HG03520 (cell line): ENCODE data around the gene MTMR10.

Source experiments
- ATAC-seq: cut with Tn5 transposase; IDR thresholded peaks from one replicate; pipeline ENCODE4 v1.9.1; 2021; ENCODE audit warnings: mild to moderate bottlenecking, moderate library complexity; ENCODE audit not compliant: unreplicated experiment

Gene MTMR10

DNA sequence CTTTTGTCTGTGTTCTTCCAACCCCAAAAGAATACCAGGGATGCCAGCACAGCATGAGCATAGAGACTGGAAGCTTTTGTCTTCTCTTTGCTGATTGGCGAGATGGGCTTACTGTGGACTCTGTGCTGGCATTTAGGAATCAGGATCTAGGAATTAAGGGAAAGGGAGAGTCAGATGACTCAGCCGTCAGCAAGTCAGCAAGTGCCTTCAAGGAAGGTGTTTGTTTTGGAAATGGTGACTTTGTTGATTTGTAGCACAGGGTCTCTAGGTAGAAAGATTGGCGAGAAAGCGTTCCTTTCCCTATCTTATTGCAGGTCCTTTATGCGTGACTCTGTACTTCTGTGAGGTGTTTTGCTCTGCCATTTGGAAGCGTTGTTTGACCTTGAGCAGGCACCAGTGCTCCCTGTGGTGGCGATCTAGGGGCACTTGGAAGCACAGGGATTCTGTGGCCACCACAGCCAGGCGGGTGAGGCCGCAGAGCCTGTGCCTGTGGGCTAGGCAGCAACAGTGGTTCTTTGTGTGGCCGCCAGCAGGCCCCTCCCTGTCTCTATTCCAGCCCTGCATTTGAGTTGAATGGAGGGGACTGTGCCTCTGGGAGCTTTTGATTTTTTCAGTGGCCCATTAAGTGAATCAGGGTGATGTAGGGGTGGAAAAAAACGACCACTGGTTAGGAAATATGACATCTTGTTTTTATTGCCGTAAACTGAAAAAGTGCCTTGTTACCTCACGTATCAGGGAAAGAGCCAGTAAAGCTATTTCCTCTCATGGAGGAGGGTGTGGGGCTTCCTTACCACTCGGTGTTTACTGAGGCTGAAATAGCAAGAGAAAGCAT is 68.7 kb downstream of the MTMR10 start:
- ATAC-seq: no peak

DNA sequence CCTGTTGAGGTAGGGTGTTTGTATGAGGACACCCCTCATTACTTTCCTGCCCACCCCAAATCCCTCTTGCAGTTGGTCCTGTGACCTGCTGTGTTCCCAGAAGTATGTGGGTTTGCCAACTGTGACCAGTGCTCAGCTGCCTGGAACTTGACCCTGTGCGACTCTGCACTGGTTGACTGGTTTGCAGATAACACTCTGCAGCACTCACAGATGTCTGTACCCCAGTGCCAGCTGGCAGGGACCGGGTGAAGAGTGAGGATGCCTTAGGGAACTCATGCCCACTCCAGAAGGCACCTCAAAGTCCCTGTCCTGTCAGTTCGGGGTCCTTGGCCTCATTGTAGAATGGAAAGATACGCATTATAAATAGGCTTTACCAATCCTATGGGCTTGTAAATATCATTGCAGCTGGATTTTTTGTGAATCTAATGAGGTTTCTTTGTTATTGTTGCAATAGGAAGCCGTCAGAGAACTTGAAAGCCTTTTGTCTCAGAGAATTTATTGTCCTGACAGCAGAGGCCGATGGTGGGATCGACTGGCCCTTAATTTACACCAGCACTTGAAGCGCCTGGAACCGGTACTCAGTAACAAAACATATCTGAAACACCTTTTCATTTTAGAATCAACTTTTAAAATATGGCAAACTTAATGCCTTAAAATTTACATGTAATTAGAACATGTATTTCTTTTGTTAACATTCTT is 69.5 kb downstream of the MTMR10 start:
- no peak for ATAC-seq

DNA sequence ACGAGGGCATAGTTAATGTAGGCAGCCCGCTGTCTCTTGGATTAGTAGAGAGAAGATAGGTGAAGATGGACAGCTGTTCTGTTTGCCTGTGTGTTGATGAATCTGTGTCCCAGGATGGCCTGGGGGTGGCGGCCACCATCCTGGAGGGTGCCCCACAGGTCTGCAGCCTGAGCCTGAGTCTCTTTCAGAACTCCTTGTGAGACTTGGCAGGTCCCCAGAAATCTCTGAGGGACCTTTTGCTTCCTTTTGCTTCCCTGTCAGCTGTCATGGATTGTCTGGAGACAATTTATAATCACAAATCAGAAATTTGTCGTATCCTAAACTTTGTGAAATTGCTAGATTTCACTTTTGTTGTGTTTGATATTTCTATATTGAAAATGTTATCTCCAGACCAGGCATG is 70.3 kb downstream of the MTMR10 start:
- ATAC-seq: no peak

GRCh38 chr15:30919877-30920550 is 71.4 kb downstream of the MTMR10 start:
- no peak for ATAC-seq

DNA sequence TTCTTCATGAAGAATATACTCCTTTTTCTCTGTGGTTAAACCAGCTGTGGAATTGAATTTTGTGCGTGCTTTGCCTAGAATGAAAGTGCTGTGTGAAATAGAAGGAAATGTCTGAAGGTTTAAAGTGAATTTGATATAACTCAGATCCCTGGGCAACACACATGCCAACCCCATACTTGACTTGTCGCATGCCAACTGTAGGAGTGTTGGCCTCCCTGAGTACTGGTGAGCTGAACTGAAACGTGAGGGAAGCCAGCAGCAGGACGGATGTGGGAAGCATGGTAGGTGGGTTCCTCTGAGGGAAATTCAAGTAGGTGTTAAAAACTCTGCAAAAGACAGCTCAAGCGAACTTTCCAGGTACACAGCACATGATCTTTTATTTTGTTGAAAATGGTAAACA is 73.1 kb downstream of the MTMR10 start:
- ATAC-seq: no peak

DNA sequence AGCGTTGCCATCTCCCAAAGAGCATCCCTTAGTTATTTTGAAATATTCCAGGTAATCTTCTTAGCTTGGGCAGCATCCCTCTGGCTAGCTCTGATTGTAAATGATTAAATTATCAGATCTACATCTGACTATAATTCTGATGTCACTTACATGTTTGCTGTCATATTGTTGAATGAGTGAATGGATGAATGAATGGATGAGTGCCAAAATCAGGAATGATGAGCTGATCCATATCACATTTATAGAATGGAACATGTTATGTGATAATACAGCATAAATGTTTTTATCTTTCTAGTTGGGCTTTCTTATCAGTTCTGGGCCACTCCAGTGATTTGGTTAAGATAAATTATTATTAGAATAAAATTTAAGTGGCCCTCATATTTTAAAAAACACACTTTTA is 73.8 kb downstream of the MTMR10 start:
- no peak for ATAC-seq

DNA sequence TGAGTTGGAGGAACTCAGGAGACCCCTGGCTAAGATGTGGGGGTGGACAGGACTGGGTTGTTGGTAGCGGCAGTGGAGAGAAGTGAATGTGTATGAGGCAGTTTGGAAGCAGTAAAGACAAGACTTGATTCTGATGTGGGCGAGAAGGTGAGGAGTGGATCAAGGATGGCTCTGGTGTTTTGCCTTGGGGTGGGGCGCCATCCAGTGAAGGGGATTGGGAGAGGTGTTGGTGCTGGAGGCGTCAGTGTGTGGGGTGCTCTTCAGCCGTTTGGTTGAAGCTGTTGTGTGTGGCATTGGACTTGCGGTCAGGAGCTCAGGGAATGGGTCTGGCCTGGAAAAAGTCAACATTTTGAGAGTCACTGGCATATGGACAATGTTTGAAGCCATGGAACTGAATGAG is 74.4 kb downstream of the MTMR10 start:
- ATAC-seq: no peak

- no peak for ATAC-seq
Measured at GRCh38 chr15:30913761-30914160, 77.7 kb downstream of the MTMR10 start.

- ATAC-seq: no peak
Measured at GRCh38 chr15:30906366-30906765, 85.1 kb downstream of the MTMR10 start.

GRCh38 chr15:30905821-30906220 is 85.6 kb downstream of the MTMR10 start:
- no peak for ATAC-seq

DNA sequence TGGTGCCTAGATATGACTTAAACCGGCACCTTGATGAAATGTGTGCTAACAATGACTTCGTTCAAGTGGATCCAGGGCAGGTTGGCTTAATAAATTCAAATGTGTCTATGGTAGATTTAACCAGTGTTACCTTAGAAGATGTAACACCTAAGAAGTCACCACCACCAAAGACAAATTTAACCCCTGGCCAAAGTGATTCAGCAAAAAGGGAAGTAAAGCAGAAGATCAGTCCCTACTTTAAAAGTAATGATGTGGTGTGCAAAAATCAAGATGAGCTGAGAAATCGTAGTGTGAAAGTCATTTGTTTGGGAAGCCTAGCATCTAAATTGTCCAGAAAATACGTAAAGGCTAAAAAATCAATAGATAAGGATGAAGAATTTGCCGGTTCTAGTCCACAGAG is 86.6 kb downstream of the MTMR10 start:
- ATAC-seq: no peak

DNA sequence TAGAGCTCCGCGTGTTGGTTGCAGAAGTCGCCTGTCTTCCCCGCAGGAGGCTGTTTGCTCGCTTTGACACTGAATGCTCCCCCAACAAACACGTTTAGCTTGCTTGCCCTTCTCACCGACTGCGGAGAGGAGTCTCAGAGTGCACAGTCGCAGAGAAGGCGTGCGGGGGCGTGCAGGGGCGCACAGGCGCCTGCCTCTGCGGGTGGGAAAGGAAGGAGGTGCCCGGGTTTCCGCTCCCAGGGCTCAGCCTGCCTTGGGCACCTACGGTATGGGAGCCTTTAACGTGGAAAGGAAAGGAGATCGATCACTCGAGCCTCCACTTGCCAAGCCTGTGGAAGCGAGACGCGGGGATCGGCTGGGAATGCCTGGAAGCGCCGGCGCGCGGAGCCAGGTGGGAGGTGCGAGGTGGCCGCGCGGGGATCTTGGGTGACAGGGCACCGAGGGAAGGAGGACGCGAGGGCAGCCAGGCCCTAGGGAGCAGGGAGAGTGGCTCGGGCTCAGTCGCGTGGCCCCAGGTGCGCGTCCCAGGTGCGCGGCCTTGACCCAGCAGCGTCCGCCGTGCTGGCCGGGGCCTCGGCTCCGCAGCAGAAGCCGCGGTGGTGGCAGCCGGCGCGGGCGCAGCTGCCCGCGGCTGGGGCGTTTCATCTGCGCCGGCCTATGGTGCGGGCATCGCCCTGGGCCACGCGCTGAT is 87.8 kb downstream of the MTMR10 start, which contains the start of gene FAN1:
Gene FAN1 (plus strand): TSS at position 419 of the 691 bp plus-strand sequence. CDS start 749 bp downstream, outside the sequence.
- ATAC-seq: peak; percentile 83

DNA sequence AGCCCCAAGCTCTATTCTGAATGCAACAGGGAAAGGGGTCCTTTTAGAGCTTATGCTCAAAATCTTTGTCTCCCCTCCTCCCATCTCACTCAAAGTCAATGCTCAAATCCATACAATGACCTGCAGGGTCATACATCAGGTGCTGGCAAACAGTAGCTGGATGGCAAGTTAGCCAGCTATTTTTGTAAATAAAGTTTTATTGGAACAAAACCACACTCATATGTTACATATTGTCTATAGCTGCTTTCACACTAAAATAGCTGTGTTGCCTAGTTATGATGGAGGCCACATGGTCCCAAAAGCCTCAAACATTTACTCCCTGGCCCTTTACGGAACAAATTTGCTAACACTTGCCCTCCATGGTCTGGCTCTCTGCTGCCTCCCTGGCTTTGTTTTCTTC is 89.5 kb downstream of the MTMR10 start:
- no peak for ATAC-seq

DNA sequence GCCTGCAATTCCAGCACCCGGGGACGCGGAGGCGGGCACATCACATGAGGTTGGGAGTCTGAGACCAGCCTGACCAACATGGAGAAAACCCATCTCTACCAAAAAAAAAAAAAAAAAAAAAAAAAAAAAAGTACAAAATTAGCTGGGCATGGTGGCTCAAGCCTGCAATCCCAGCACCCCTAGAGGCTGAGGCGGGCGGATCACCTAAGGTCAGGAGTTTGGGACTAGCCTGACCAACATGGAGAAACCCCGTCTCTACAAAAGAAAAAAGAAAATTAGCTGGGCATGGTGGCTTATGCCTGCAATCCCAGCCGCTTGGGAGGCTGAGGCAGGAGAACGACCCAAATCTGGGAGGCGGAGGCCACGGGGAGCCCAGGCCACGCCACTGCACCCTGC is 95.2 kb downstream of the MTMR10 start:
- ATAC-seq: no peak

- ATAC-seq: no peak
Measured at GRCh38 chr15:30895461-30896210, 95.8 kb downstream of the MTMR10 start.

DNA sequence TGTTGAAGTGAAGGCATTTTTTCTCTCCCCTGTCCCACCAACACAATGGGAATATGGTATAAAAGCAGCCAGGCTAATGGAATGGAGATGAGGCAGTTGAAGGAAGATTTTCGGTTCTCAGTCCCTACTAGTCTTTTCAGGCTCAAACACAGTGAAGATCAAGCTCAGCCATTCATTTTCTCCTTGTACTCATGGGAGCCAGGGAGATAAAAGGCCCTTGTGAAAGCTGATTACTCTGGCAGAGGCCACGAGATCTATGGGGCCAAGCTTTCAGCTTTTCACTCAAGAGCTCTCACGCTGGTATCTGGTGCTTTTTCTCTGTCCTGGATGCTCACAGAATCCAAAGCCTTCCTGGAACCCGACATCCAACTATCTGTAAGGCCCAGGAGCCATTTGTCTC is 102.2 kb downstream of the MTMR10 start:
- ATAC-seq: no peak
